SK-N-SH (cell line): ENCODE measurements around the gene NR2C1. TPM values are rescaled to one million over a fixed set of nuclear protein-coding genes. Genes with fewer than 3 reads are reported as not detected.

Experiments used
- CTCF ChIA-PET: fragments of 300-600, 350-600 bp; formaldehyde crosslinking; extraction: SDS; loops from one replicate; lab custom pipeline; 2021; lab: Yijun Ruan, JAX
- POLR2A ChIA-PET: fragments of 350-600 bp; sonication (Branson Sonifier 250); formaldehyde crosslinking; extraction: SDS; loops from one replicate; lab custom pipeline; 2020; ENCODE audit warnings: antibody characterized with exemption, inconsistent platforms; lab: Yijun Ruan, JAX
- DNase-seq: peaks from one replicate; pipeline ENCODE4 v3.0.0; 2012
- H2AFZ ChIP-seq: fragments of 200-600 bp; sonication (generic); 2 replicates; pipeline ENCODE4 v1.8.1; 2016; ENCODE audit warnings: antibody characterized with exemption, mild to moderate bottlenecking, low read depth
- H3F3A ChIP-seq: fragments of 200-600 bp; sonication (generic); replicated peaks from 2 replicates; pipeline ENCODE3; 2016; ENCODE audit warnings: antibody characterized with exemption, mild to moderate bottlenecking; ENCODE audit not compliant: insufficient read depth
- H3K27ac ChIP-seq, 2 experiments: fragments of 200-500 bp in 1 of 2; fragments of 200-600 bp in 1 of 2; sonication (Bioruptor generic) in 1 of 2; sonication (generic), shearing (Covaris generic) in 1 of 2; 2 replicates each; pipeline versions ENCODE4 v1.5.1 to v1.6.1; 2014 to 2016; ENCODE audit warnings: low read depth in 2 of 2, inconsistent platforms in 1 of 2, low read length in 1 of 2, mild to moderate bottlenecking in 1 of 2, mixed read lengths in 1 of 2
- H3K27me3 ChIP-seq: fragments of 200-600 bp; sonication (generic), shearing (Covaris generic); 2 replicates; pipeline ENCODE4 v1.6.1; 2016; ENCODE audit warnings: mixed run types; ENCODE audit not compliant: insufficient read depth
- H3K36me3 ChIP-seq, 2 experiments: fragments of 200-500 bp in 1 of 2; fragments of 200-600 bp in 1 of 2; sonication (Bioruptor generic) in 1 of 2; sonication (generic) in 1 of 2; replicated peaks in 1 of 2; 2 replicates each; pipeline versions ENCODE3 to v1.5.1; 2014 to 2016; ENCODE audit warnings: low read length in 1 of 2, mild to moderate bottlenecking in 1 of 2; ENCODE audit not compliant: insufficient read depth in 2 of 2, control insufficient read depth in 1 of 2
- H3K4me1 ChIP-seq, 2 experiments: fragments of 200-500 bp in 1 of 2; fragments of 200-600 bp in 1 of 2; sonication (Bioruptor generic) in 1 of 2; sonication (generic), shearing (Covaris generic) in 1 of 2; 2 replicates each; pipeline versions ENCODE4 v1.5.1 to v1.6.1; 2014 to 2016; ENCODE audit warnings: low read depth in 1 of 2, low read length in 1 of 2, mixed run types in 1 of 2; ENCODE audit not compliant: insufficient read depth in 2 of 2, control insufficient read depth in 1 of 2
- H3K4me2 ChIP-seq: fragments of 200-600 bp; sonication (generic), shearing (Covaris generic); 2 replicates; pipeline ENCODE4 v1.6.1; 2017; ENCODE audit warnings: mixed run types
- H3K4me3 ChIP-seq, 2 experiments: fragments of 200-500 bp in 1 of 2; fragments of 200-600 bp in 1 of 2; sonication (Bioruptor generic) in 1 of 2; sonication (generic), shearing (Covaris generic) in 1 of 2; 2 replicates each; pipeline versions ENCODE4 v1.5.1 to v1.8.1; 2014 to 2016; ENCODE audit warnings: low read depth in 2 of 2, inconsistent platforms in 1 of 2, low read length in 1 of 2, mild to moderate bottlenecking in 1 of 2, mixed read lengths in 1 of 2, moderate library complexity in 1 of 2
- H3K79me2 ChIP-seq: fragments of 200-600 bp; sonication (generic); 2 replicates; pipeline ENCODE4 v1.8.1; 2017; ENCODE audit warnings: mild to moderate bottlenecking; ENCODE audit not compliant: insufficient read depth
- H3K9ac ChIP-seq: fragments of 200-600 bp; sonication (generic); 2 replicates; pipeline ENCODE4 v1.6.1; 2017; ENCODE audit warnings: mixed run types
- H3K9me2 ChIP-seq: fragments of 200-600 bp; sonication (generic); 2 replicates; pipeline ENCODE4 v1.6.1; 2017; ENCODE audit warnings: mixed run types
- H3K9me3 ChIP-seq: fragments of 200-600 bp; sonication (generic); 2 replicates; pipeline ENCODE4 v1.6.1; 2017; ENCODE audit warnings: mixed run types, mild to moderate bottlenecking, moderate library complexity
- H4K20me1 ChIP-seq: fragments of 200-600 bp; sonication (generic); 2 replicates; pipeline ENCODE4 v1.6.1; 2017; ENCODE audit warnings: mild to moderate bottlenecking, mixed run types; ENCODE audit not compliant: insufficient read depth
- ELF1 ChIP-seq: IDR thresholded peaks from 2 replicates; pipeline ENCODE4 v1.4.0; 2012
- EP300 ChIP-seq, 2 experiments: IDR thresholded peaks; 2 replicates each; pipeline versions ENCODE4 v1.4.0 to v1.6.1; 2012; ENCODE audit warnings: borderline replicate concordance in 1 of 2, low read depth in 1 of 2, low read length in 1 of 2
- EZH2phosphoT487 ChIP-seq: fragments of 200-600 bp; sonication (generic); IDR thresholded peaks from 2 replicates; pipeline ENCODE4 v1.6.1; 2017; ENCODE audit warnings: low read depth, mixed run types, mild to moderate bottlenecking, antibody characterized with exemption, moderate library complexity, borderline replicate concordance
- FOSL2 ChIP-seq: IDR thresholded peaks from 2 replicates; pipeline ENCODE4 v1.4.0; 2012; ENCODE audit warnings: low read depth, mild to moderate bottlenecking, moderate library complexity, borderline replicate concordance
- FOXJ3 ChIP-seq: sonication (generic); formaldehyde crosslinking; IDR thresholded peaks from 2 replicates; pipeline ENCODE4 v1.5.1; 2020; ENCODE audit warnings: mild to moderate bottlenecking, missing genetic modification reagents
- FOXM1 ChIP-seq: IDR thresholded peaks from 2 replicates; pipeline ENCODE4 v1.4.0; 2012; ENCODE audit warnings: low read depth, mild to moderate bottlenecking
- GATA2 ChIP-seq: sonication (generic); formaldehyde crosslinking; IDR thresholded peaks from 2 replicates; pipeline ENCODE4 v1.5.0; 2020; ENCODE audit warnings: mild to moderate bottlenecking, missing genetic modification reagents
- JUND ChIP-seq: IDR thresholded peaks from 2 replicates; pipeline ENCODE4 v1.4.0; 2012
- MXI1 ChIP-seq: IDR thresholded peaks from 2 replicates; pipeline ENCODE4 v1.6.1; 2012; ENCODE audit warnings: mild to moderate bottlenecking, low read depth, low read length, improper control_type of control experiment
- NFIC ChIP-seq: IDR thresholded peaks from 2 replicates; pipeline ENCODE4 v1.4.0; 2012; ENCODE audit warnings: borderline replicate concordance
- POLR2AphosphoS5 ChIP-seq: IDR thresholded peaks from 2 replicates; pipeline ENCODE4 v1.6.1; 2012; ENCODE audit warnings: low read depth, low read length
- RCOR1 ChIP-seq: fragments of 150-350 bp; IDR thresholded peaks from 2 replicates; pipeline ENCODE4 v1.6.1; 2017; ENCODE audit warnings: antibody characterized with exemption, low read length
- RFX5 ChIP-seq: IDR thresholded peaks from 2 replicates; pipeline ENCODE4 v1.6.1; 2012; ENCODE audit warnings: mild to moderate bottlenecking, improper control_type of control experiment, low read length
- RXRA ChIP-seq: IDR thresholded peaks from 2 replicates; pipeline ENCODE4 v1.4.0; 2012; ENCODE audit warnings: low read depth, mild to moderate bottlenecking, borderline replicate concordance
- SMC3 ChIP-seq: IDR thresholded peaks from 2 replicates; pipeline ENCODE4 v1.6.1; 2012; ENCODE audit warnings: low read depth, low read length, improper control_type of control experiment
- TCF12 ChIP-seq: IDR thresholded peaks from 2 replicates; pipeline ENCODE4 v1.4.0; 2012
- USF2 ChIP-seq: fragments of 150-350 bp; IDR thresholded peaks from 2 replicates; pipeline ENCODE4 v1.6.1; 2017; ENCODE audit warnings: antibody characterized with exemption, low read length, low read depth, borderline replicate concordance
- YY1 ChIP-seq: IDR thresholded peaks from 2 replicates; pipeline ENCODE4 v1.4.0; 2012; ENCODE audit warnings: low read depth, mild to moderate bottlenecking
- WGBS: methylation state at CpG from one replicate; pipeline ENCODE4 v1.1.6; 2017; ENCODE audit warnings: low lambda C conversion rate; 5-methylcytosine and 5-hydroxymethylcytosine counted together
- polyA plus RNA-seq, 3 experiments: library from polyadenylated mRNA; depleted of rRNA; stranded (reverse); fragments of >200 nt; gene quantifications; 2 replicates each; pipeline ENCODE4 v1.2.3, GENCODE V29; 2012
- TF ChIP-seq, protein P1 (sequence below): IDR thresholded peaks from 2 replicates; pipeline ENCODE4 v1.4.0; 2012; ENCODE audit warnings: low read depth, borderline replicate concordance
- TF ChIP-seq, protein P2 (sequence below): fragments of 200-600 bp; sonication (generic); IDR thresholded peaks from 2 replicates; pipeline ENCODE4 v1.6.1; 2017; ENCODE audit warnings: antibody characterized with exemption, mild to moderate bottlenecking, moderate library complexity

Gene NR2C1
- polyA plus RNA-seq, 1 of the 3 experiments (the other 2 are of a cell fraction) = 15.9 TPM

GRCh38 chr12:95116341-95116740 lies 42.9 kb upstream of the NR2C1 start:
- CTCF ChIA-PET = interaction anchor here (0.7 to 3.8 kb wide), 29 partner anchors 9 to 570 kb away, joined by 3 to 41 read pairs (median 6); partner anchors contain the start of genes FGD6, NR2C1 and VEZT
- POLR2A ChIA-PET = interaction anchor here (1.0 kb wide), 1 partner anchor 220 kb away, joined by 3 read pairs; no protein-coding TSS in a partner anchor

DNA sequence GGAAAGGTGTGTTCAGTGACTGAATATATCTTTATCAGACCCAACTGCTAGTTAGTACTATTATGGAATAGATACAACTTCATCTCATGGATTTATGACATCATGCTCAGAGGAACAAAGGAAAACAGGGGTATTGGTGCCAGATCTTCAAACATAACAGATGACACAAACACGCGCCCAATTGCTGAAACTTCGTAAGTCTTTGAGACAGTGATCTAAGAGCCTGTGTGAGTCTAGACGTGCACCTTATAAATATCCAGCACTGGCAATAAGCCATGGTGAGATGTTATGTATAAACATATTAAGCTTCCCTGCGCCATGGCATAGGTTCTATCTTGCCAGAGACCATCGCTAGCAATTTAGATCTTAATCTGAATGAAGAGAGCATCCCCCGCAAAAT lies 42.2 kb upstream of the NR2C1 start:
- no peaks in the 10 kb centered on the region for H3K27me3 ChIP-seq
- WGBS = 79% methylated on average over 7 of the region's 7 CpGs
- H4K20me1 ChIP-seq = no peaks in the 10 kb centered on the region
- H3K4me1 ChIP-seq = peaks cover 0 to 28% of the 10 kb centered on the region in 2 experiments; a peak in 3 of 4 replicates
- no peak overlapping the region for H3K27ac ChIP-seq
- no peak overlapping the region for H2AFZ ChIP-seq
- no peak overlapping the region for H3K9ac ChIP-seq
- H3K4me2 ChIP-seq = no peak overlapping the region
- H3K36me3 ChIP-seq = peaks cover 0 to 10% of the 10 kb centered on the region in 2 experiments
- DNase-seq = no peak
- H3K4me3 ChIP-seq = no peak overlapping the region
- H3F3A ChIP-seq = peaks cover 27% of the 10 kb centered on the region
- CTCF ChIA-PET = interaction anchor here (1.0 to 3.8 kb wide), 9 partner anchors 10 to 419 kb away, joined by 3 to 41 read pairs (median 12); partner anchors contain the start of genes FGD6, NR2C1 and VEZT
- H3K9me2 ChIP-seq = no peaks in the 10 kb centered on the region
- H3K79me2 ChIP-seq = peaks cover 6% of the 10 kb centered on the region
- POLR2A ChIA-PET = interaction anchor here (1.0 kb wide), 1 partner anchor 221 kb away, joined by 3 read pairs; no protein-coding TSS in a partner anchor
- H3K9me3 ChIP-seq = no peaks in the 10 kb centered on the region
- TF ChIP-seq GATA2 (CRISPR knock-in tag) (no peak), EP300 (IDR thresholded peaks at IDR 0.05; ENCODE audit: borderline replicate concordance in 1 of 2, low read depth in 1 of 2, low read length in 1 of 2) (no peak), USF2 (no peak), EZH2phosphoT487 (no peak), POLR2AphosphoS5 (no peak), ELF1 (no peak), NFIC (no peak)
- TF ChIP-seq, protein P1, sequence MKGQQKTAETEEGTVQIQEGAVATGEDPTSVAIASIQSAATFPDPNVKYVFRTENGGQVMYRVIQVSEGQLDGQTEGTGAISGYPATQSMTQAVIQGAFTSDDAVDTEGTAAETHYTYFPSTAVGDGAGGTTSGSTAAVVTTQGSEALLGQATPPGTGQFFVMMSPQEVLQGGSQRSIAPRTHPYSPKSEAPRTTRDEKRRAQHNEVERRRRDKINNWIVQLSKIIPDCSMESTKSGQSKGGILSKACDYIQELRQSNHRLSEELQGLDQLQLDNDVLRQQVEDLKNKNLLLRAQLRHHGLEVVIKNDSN = no peak

More at GRCh38 chr12:95116341-95116740, 42.9 kb upstream of the NR2C1 start:
- Histone ChIP-seq H3K27me3 (no peaks in the 10 kb centered on the region), H3K9me3 (no peaks in the 10 kb centered on the region), H3K9ac (no peak overlapping the region), H3K9me2 (no peaks in the 10 kb centered on the region), H3K36me3 (peaks cover 0 to 10% of the 10 kb centered on the region in 2 experiments), H2AFZ (no peak overlapping the region), H3F3A (peaks cover 27% of the 10 kb centered on the region), H4K20me1 (no peaks in the 10 kb centered on the region), H3K4me3 (no peak overlapping the region), H3K79me2 (peaks cover 6% of the 10 kb centered on the region), H3K27ac (no peak overlapping the region), H3K4me1 (peaks cover 0 to 28% of the 10 kb centered on the region in 2 experiments; a peak in 3 of 4 replicates), H3K4me2 (no peak overlapping the region)
- DNase-seq = no peak
- 81% methylated on average over 4 of the region's 4 CpGs for WGBS
- TF ChIP-seq MXI1 (no peak), RFX5 (no peak), JUND (no peak), RCOR1 (no peak), FOSL2 (no peak), FOXM1 (no peak), YY1 (no peak), RXRA (no peak), SMC3 (no peak), FOXJ3 (CRISPR knock-in tag) (no peak), TCF12 (no peak), POLR2AphosphoS5 (no peak), GATA2 (CRISPR knock-in tag) (no peak), USF2 (no peak), EZH2phosphoT487 (no peak)
- TF ChIP-seq, protein P1 = no peak
- TF ChIP-seq, protein P2, sequence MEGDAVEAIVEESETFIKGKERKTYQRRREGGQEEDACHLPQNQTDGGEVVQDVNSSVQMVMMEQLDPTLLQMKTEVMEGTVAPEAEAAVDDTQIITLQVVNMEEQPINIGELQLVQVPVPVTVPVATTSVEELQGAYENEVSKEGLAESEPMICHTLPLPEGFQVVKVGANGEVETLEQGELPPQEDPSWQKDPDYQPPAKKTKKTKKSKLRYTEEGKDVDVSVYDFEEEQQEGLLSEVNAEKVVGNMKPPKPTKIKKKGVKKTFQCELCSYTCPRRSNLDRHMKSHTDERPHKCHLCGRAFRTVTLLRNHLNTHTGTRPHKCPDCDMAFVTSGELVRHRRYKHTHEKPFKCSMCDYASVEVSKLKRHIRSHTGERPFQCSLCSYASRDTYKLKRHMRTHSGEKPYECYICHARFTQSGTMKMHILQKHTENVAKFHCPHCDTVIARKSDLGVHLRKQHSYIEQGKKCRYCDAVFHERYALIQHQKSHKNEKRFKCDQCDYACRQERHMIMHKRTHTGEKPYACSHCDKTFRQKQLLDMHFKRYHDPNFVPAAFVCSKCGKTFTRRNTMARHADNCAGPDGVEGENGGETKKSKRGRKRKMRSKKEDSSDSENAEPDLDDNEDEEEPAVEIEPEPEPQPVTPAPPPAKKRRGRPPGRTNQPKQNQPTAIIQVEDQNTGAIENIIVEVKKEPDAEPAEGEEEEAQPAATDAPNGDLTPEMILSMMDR = no peak
